HL-60/S4 treated with retinoic acid at 250 ng/mL for 4 days and 3 days (cell line): Measurements from ENCODE around the gene GNAT1.
"Not testable (repeated sequence)": the region's sequence is repeated elsewhere in the genome, so short reads cannot be mapped to it uniquely, and the experiment has no call there.

Source experiments
- in situ Hi-C: fragments of 300-500 bp; cut with MboI; formaldehyde crosslinking; loops from 2 replicates; pipeline ENCODE4 v1.7.0; 2022; ENCODE audit warnings: low sequenced_read_pairs

Gene GNAT1

GRCh38 chr3:50201573-50202315 is 10.3 kb downstream of the GNAT1 start:
- in situ Hi-C loops, result no loop called here

GRCh38 chr3:50202353-50203112 is 11.1 kb downstream of the GNAT1 start:
- in situ Hi-C loops, result no loop called here

- in situ Hi-C loops, result no loop called here
These were observed 11.9 kb downstream of the GNAT1 start for GRCh38 chr3:50203113-50203808.

GRCh38 chr3:50203809-50204803 is 12.7 kb downstream of the GNAT1 start:
- in situ Hi-C loops, result no loop called here

GRCh38 chr3:50204804-50205412 is 13.5 kb downstream of the GNAT1 start, which contains the start of gene SLC38A3:
Gene SLC38A3, plus strand, starts transcription at chr3:50205271. Its CDS starts 8,929 bp downstream, at chr3:50214200.
- in situ Hi-C loops, result no loop called here

GRCh38 chr3:50205413-50206276 is 14.2 kb downstream of the GNAT1 start:
- in situ Hi-C loops, result no loop called here

GRCh38 chr3:50207359-50208042 is 16.1 kb downstream of the GNAT1 start:
- in situ Hi-C loops, result no loop called here

- in situ Hi-C loops, result no loop called here
These were observed 17.4 kb downstream of the GNAT1 start for GRCh38 chr3:50208677-50209344.

GRCh38 chr3:50210176-50210509 is 18.7 kb downstream of the GNAT1 start:
- in situ Hi-C loops, result no loop called here

- in situ Hi-C loops, result no loop called here
These were observed 19.3 kb downstream of the GNAT1 start for GRCh38 chr3:50210510-50211367.

- in situ Hi-C loops, result not testable (repeated sequence)
These were observed 19.9 kb downstream of the GNAT1 start for GRCh38 chr3:50211368-50211717.

- in situ Hi-C loops, result no loop called here
These were observed 20.5 kb downstream of the GNAT1 start for GRCh38 chr3:50211930-50212329.

- in situ Hi-C loops, result no loop called here
These were observed 21.1 kb downstream of the GNAT1 start for GRCh38 chr3:50212502-50212901.

- in situ Hi-C loops, result no loop called here
These were observed 21.6 kb downstream of the GNAT1 start for GRCh38 chr3:50212971-50213370.

- in situ Hi-C loops, result no loop called here
These were observed 22.0 kb downstream of the GNAT1 start for GRCh38 chr3:50213373-50213772.

GRCh38 chr3:50214824-50215223 is 23.4 kb downstream of the GNAT1 start:
- in situ Hi-C loops, result no loop called here

GRCh38 chr3:50215529-50215928 is 24.1 kb downstream of the GNAT1 start:
- in situ Hi-C loops, result no loop called here
